Upper lobe of left lung (tissue), 4 donors: ENCODE results near the gene ITGAE.

Experiments
- EP300 ChIP-seq, 4 donors: sonication (generic); formaldehyde crosslinking; IDR thresholded peaks; one replicate each; pipeline ENCODE4 v1.5.1; 2017; ENCODE audit warnings: antibody characterized with exemption in 4 of 4, control low read depth in 2 of 4
- POLR2A ChIP-seq, 4 donors: fragments of 450-650 bp; IDR thresholded peaks; one replicate each; pipeline ENCODE4 v1.5.1; 2016 to 2017; ENCODE audit warnings: antibody characterized with exemption in 4 of 4, mild to moderate bottlenecking in 2 of 4
- POLR2AphosphoS5 ChIP-seq, 2 donors: sonication (generic); formaldehyde crosslinking; IDR thresholded peaks; one replicate each; pipeline ENCODE4 v1.5.1; 2017; ENCODE audit warnings: antibody characterized with exemption in 2 of 2
- TF ChIP-seq, protein P1 (sequence below), 6 experiments: fragments of 450-650 bp in 4 of 6; fragments of 200-600 bp in 2 of 6; sonication (generic) in 2 of 6; IDR thresholded peaks; one replicate each; pipeline ENCODE4 v1.5.1; 2016 to 2019; ENCODE audit warnings: antibody characterized with exemption in 6 of 6

DNA sequence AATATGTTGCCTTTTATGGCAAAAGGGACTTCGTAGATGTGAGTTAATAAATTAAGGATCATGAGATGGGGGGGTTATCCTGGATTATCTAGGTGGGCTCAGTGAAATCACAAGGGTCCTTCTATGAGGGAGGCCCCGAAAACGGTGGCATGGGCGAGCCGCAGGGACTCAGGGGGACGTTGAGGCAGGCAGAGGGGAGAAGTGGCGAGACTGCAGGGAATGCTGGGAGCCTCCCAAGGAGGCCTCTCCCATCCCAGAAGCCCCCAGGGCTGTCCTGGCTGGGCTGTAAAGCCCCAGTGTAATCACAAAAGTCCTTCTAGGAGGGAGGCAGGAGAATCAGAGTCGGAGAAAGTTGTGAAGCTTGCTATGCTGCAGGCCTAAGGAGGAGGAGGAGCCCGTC is 35.0 kb downstream of the ITGAE start:
- no peak for TF ChIP-seq POLR2AphosphoS5 (IDR thresholded peaks at IDR 0.05)
- TF ChIP-seq, protein P1, sequence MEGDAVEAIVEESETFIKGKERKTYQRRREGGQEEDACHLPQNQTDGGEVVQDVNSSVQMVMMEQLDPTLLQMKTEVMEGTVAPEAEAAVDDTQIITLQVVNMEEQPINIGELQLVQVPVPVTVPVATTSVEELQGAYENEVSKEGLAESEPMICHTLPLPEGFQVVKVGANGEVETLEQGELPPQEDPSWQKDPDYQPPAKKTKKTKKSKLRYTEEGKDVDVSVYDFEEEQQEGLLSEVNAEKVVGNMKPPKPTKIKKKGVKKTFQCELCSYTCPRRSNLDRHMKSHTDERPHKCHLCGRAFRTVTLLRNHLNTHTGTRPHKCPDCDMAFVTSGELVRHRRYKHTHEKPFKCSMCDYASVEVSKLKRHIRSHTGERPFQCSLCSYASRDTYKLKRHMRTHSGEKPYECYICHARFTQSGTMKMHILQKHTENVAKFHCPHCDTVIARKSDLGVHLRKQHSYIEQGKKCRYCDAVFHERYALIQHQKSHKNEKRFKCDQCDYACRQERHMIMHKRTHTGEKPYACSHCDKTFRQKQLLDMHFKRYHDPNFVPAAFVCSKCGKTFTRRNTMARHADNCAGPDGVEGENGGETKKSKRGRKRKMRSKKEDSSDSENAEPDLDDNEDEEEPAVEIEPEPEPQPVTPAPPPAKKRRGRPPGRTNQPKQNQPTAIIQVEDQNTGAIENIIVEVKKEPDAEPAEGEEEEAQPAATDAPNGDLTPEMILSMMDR (IDR thresholded peaks at IDR 0.05), result no peak
- no peak for TF ChIP-seq POLR2A (IDR thresholded peaks at IDR 0.05)
- no peak for TF ChIP-seq EP300 (IDR thresholded peaks at IDR 0.05)
